HG03469 (cell line): ENCODE measurements around the gene AKAP13.

Source experiments
- ATAC-seq: cut with Tn5 transposase; IDR thresholded peaks from one replicate; pipeline ENCODE4 v1.9.1; 2021; ENCODE audit warnings: mild to moderate bottlenecking, moderate library complexity, moderate number of reproducible peaks; ENCODE audit not compliant: unreplicated experiment

The AKAP13 gene

DNA sequence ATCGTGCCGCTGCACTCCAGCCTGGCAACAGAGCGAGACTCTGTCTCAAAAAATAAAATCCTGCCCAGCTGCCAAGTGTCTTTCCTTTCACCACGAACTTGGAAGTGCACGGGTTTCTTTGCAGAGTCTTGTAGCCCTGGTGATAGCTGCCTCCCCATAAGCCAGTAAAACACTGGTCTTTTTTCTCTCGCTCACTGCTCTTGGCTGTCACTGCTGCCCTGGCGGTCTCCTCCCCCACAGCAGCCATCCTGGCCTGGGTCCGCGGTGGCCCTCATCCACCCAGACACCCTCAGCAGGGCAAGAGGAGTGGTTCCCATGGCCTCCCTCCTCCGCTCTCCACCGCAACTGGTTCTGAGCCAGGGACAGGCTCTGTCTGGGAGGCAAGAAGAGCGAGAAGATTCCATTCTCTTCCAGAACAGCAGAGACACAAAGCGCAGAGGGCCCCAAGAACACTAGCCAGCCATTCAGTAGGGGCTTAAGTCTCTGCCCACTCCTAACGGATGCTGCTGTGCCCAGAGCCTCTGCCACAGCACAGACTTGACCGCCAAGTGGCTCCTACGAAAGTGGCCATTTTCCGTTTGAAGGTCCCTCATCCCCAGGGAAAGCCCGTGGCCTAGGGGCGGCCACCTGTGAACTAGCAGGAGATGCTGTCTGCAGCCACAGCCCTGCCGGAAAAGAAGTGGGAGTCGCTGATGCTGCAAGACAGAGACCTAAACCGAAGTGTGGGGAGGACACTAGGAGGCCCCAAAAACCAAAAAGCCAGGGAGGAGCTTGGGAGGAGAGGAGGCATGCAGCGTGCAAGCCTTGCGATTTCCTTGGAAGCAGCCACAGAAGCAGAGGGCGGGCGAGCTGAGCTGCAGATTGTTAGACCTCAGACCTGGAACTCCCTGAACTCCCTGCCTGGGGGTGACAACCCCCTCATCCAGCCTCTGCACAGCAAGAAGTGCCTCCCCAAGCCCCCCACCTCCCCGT lies 370.2 kb downstream of the AKAP13 start:
- no peak for ATAC-seq

DNA sequence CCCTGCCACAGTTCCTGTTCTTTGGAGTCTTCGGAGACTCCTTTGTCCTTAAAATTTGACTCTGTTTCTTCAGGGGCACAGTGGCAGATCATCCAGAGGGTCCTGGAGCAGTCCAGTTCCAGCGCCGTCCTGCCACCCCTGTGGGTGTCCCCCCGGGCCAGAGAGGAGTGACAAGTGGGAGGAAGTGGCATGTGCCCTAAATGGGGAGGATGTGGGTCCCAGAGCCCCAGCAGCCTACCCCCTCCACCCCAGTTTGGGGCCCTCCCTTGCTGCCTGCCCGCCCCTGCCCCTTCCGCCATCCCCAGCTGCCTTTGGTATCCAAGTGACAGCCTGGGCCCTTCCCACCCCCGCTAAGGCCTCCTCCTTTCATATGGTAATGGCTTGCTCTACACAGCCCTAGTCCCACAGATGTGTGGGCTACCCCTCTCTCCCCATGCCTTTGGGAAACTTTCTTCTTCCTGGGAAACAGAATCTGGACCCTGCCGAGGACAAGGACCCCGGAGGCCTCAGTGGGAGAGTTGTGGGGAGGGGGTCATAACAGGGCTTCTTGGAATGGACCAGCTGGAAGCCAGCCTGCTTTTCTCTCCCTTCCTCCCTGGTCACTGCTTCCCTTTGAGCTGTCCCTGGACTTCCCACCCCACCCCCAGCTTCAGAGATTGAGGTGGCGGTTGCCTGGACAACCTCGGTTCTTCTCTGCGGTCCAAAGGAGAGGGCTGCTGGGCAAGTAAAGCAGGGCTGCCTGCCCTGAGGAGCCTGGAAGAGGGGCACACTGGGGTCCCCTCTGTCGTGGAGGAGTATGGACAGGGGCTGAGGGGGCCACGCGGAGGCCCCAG lies 371.1 kb downstream of the AKAP13 start:
- no peak for ATAC-seq

DNA sequence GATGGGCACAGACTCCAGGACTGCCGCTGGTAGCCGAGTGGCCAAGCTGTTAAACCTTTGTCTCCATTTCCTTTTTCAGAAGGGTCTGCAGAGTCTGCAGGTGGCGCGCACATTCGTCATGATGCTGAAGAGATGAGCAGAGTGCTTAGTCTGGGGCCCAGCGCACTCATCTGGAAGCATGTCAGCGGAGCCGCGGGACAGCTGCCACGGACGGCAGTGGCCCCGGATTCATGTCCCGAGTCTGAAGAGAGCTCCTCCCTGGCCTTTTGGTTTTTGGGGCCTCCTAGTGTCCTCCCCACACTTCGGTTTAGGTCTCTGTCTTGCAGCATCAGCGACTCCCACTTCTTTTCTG lies 371.7 kb downstream of the AKAP13 start:
- no peak for ATAC-seq

DNA sequence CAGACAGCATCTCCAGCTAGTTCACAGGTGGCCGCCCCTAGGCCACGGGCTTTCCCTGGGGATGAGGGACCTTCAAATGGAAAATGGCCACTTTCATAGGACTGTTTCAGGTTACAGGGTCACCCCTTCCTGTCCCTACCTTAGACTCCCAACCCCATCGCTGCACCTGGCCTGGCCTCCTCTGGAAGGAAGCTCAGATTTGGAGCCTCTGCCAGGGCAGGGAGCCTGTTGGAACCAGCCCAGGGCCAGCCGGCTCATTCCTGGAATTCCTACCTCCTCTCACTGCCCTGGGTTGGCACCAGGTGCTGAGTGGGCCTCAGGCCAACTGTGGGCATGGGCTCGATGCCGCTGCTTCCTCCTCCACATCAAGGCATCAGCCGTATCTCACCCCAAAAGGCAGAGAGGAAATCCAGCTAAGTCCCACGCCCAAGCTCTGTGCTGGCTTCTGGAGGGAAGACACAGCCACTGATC lies 372.1 kb downstream of the AKAP13 start:
- ATAC-seq, result no peak

DNA sequence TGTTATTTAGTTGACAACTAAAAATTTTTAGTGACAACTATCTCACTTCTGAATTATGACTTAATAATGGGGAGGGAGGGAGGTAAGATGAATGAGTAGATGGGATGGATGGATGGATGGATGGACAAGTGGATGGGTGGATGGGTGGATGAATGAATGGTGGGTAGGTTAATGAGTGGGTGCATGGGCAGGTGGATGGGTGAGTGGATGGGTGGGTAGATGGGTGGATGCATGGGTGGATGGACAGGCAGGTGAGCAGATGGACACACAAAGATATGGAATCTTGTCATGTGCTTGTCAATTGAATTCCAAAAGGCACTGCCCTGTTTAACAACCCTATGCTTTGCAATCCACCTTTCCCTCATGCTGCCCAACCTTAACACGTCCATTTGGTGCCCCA lies 372.9 kb downstream of the AKAP13 start:
- ATAC-seq, result no peak

DNA sequence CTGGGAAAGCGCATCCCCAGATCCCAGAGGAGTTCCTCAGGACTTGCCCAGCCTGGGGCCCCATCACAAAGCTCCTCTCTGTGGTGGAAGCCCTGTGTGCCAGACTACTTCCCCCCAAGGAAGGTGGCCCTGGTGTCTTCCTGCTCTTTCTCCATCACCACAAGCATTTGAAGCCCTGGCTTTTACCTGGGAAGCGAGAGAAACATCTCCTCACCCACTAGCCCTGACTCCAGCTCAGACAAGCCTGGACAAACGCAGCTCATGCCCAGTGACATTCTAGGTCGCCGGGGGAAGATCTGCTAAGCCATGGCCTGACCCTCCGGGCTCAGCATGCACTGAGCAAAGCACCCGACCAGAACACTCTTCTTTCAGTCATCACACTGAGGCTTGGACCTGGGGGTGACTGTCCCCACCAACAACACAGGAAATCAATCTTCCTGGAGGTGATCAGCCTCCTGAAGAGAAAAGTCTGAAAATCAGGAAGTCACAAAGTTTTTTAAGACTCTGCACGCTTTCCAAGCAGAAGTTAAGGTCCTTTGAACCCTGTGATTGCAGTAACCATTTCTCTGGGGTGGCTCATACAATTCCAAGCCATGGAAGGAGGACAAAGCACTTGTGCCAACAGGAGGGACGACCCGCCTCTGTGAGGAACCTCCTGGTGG lies 373.5 kb downstream of the AKAP13 start:
- ATAC-seq, result no peak

DNA sequence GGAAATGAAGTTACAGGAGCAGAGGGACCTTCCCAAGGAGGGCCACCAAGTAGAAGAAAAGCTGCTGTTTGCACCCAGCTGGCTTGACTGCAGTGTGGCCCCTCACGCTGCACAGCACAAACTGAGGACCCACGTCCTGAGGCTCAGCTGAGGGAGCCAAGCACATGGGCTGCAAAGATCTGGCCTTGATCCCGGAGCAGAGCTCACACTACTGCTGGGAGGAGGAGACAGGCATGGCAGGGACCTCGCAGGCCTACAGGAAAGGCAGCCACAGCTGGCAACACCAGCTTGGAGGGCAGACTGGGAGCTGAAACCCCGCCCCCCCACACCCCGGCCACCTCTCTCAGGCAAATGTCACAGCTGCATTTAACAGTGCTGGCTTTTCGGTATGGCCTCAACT lies 374.6 kb downstream of the AKAP13 start:
- no peak for ATAC-seq

- no peak for ATAC-seq
Measured at GRCh38 chr15:85755471-85755870, 375.1 kb downstream of the AKAP13 start.

DNA sequence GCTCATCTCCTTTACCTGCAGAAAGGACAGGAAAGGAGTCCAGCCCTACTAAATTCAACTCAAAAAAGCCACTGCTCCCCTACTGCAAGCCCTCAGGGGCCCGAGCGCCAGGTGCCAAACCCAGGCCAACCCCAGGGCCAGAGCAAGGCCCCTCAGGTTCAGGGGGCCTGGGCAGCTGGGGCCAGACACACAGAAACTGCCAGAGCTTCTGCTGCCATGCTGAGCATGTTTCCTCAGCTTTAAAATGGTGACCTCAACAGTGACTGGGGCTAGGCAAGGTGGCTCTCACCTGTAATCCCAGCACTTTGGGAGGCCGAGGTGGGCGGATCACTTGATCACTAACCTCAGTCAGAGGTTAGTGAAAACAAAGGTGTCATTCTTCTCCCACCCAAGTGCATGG lies 375.5 kb downstream of the AKAP13 start:
- no peak for ATAC-seq

DNA sequence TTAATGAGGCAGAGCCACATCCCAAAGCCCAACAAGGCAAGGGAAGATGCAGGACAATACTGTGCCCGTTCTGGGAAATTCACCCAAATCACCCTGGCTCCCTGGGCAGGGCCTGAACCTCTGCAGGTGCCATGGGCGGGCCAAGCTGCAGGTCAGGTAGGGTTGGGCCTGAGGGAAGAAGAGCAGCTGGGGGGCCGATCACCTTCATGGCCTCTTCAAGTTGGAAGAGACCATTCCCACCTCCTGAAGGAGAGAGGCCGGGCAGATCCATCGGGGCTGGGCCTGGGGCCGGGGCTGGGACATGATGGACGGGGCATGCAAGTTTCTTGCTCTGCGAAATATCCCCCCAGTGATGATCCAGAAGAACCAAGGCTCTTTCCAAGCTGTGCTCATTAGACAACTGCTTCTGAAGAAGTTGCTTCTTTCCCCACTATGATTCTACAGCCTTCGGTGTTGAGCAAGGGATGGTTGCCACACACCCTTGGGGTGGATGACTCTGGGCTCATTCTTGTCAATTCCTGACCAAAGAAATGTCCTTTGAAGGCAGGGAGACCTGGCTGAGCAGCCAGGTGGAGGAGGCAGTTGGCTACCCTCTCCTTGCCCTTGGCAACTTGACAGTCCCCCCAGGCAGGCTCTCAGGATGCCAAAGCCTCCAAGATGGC lies 376.1 kb downstream of the AKAP13 start:
- no peak for ATAC-seq

DNA sequence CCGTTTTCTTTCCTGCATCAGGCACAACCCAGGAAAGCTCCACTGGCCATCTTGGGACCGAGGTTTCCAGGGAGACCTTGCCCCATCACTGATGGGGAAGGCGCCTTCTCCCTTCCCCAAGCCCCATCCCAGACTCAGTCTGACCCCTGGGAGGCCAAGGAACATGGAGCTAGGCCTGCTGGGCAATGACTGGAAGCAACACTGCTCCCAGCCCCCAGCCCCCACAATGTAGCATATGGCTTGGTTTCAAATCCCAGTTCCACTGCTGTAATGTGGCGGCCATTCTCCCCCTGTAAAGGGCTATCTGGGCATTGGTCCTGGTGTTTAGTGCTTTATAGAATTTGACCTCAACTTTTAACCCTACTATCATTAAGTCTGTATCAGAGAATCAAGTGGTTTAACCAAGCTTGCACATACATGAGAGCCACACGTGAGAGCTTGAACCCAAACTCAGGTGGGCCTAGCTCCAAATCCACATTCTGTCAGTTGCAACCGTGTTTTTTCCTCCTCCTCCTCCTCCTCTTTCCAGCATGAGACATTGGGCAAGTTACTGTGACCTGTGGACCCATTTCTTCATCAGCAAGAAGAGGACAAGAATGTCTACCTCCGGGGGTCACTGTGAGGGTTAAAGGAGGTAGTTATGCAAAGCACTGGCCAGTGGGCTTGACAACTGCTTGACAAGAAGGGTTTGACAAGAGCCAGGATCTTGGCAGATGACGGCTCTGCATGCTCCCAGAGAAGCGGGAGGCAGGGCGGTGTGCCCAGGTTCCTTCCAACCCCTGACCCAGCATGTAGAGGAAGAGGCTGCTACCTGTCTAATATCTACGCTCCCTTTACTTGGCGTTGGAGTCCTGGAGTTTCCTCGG lies 376.9 kb downstream of the AKAP13 start:
- no peak for ATAC-seq

- ATAC-seq, result no peak
Measured at GRCh38 chr15:85757939-85758654, 377.7 kb downstream of the AKAP13 start.

- no peak for ATAC-seq
Measured at GRCh38 chr15:85758655-85758978, 378.2 kb downstream of the AKAP13 start.

DNA sequence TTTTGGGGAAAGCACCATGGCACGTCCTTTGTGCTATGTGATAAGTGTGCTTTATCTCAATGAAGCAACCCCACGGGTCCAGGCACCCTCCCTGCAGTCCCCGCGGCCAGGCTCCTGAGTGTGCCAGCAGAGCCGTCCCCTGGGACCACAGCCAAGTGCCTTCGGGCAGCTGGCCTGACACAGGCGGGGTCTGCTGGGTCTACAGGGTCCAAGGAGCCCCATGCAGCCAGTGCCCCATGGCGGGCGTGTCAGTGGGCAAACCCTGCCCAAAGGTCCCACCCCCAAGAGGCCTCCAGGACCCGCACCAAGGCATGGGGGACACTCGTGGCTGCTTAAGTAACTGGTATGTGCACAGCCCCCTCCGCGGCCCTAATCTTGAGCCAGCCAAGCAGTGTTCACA lies 379.0 kb downstream of the AKAP13 start:
- no peak for ATAC-seq

- ATAC-seq, result no peak
Measured at GRCh38 chr15:85760049-85760448, 379.6 kb downstream of the AKAP13 start.

GRCh38 chr15:85760531-85761371 lies 380.3 kb downstream of the AKAP13 start:
- ATAC-seq, result no peak

- ATAC-seq, result no peak
Measured at GRCh38 chr15:85761635-85762034, 381.2 kb downstream of the AKAP13 start.

- ATAC-seq, result no peak
Measured at GRCh38 chr15:85762039-85762755, 381.8 kb downstream of the AKAP13 start.
